IPS-20b (cell line): ENCODE data around the gene FGD4.

Experiments
- H3K27ac ChIP-seq: one replicate; pipeline ENCODE4 v1.5.1; 2013; ENCODE audit warnings: low read length
- H3K27me3 ChIP-seq: 2 replicates; pipeline ENCODE4 v1.6.1; 2013; ENCODE audit warnings: mild to moderate bottlenecking, low read length, inconsistent platforms; ENCODE audit not compliant: insufficient read depth
- H3K36me3 ChIP-seq: 2 replicates; pipeline ENCODE4 v1.6.1; 2013; ENCODE audit warnings: low read depth, mild to moderate bottlenecking, inconsistent platforms, low read length, moderate library complexity; ENCODE audit not compliant: insufficient read depth
- H3K4me1 ChIP-seq: 2 replicates; pipeline ENCODE4 v1.6.1; 2013; ENCODE audit warnings: mild to moderate bottlenecking, control low read depth, inconsistent platforms, low read length, moderate library complexity; ENCODE audit not compliant: insufficient read depth
- H3K4me3 ChIP-seq: 2 replicates; pipeline ENCODE4 v1.5.1; 2013; ENCODE audit warnings: mild to moderate bottlenecking, low read length, inconsistent platforms
- H3K9ac ChIP-seq: 2 replicates; pipeline ENCODE4 v1.6.1; 2013; ENCODE audit warnings: low read depth, mild to moderate bottlenecking, inconsistent platforms, low read length, moderate library complexity
- H3K9me3 ChIP-seq: 2 replicates; pipeline ENCODE4 v1.6.1; 2013; ENCODE audit warnings: mild to moderate bottlenecking, low read depth, low read length, inconsistent platforms; ENCODE audit not compliant: insufficient read depth

The FGD4 gene

DNA sequence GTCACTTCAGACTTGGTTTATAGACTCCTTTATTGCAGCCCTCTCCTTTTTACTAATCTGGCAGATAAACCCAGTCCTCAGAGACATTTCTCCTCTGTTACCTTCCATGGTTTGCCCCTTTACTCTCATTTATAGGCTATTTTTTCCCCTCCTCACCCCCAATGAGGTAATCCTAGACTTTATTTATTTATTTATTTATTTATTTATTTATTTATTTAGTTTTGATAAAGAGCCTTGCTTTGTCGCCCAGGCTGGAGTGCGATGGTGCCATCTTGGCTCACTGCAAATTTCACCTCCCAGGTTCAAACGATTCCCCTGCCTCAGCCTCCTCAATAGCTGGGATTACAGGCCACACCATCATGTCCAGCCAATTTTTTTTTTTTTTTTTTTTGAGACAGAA is 8.4 kb downstream of the FGD4 start:
- peaks cover 2% of the 10 kb centered on the region; the same call in 1 of the 2 replicates for H3K4me1 ChIP-seq
- no peak overlapping the region for H3K27ac ChIP-seq
- H3K9me3 ChIP-seq = no peaks in the 10 kb centered on the region
- no peak overlapping the region for H3K9ac ChIP-seq
- H3K4me3 ChIP-seq = no peak overlapping the region
- H3K27me3 ChIP-seq = no peaks in the 10 kb centered on the region
- peaks cover 45% of the 10 kb centered on the region for H3K36me3 ChIP-seq

DNA sequence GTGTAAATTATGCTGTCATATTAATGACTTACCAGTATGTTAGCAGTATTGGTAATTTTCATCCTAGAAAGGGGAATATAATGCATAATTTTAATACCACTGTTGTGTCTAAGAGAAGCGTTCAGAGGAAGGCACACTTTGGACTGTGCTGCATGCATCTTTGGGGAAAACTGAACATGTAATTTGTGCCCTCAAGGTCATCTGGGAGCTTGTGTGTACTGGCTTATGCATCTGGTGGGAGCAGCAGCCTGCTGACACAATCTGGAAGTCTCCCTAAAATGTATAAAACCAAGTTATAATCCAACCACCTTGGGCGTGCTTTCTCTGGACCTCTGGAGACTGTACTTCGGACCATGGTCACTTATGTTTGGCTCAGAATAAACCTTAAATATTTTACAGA is 14.1 kb downstream of the FGD4 start:
- no peak overlapping the region for H3K4me3 ChIP-seq
- peaks cover 6% of the 10 kb centered on the region; the same call in 1 of the 2 replicates for H3K4me1 ChIP-seq
- H3K36me3 ChIP-seq = peaks cover 35% of the 10 kb centered on the region
- H3K9ac ChIP-seq = no peak overlapping the region
- H3K27me3 ChIP-seq = no peaks in the 10 kb centered on the region
- no peak overlapping the region for H3K27ac ChIP-seq
- H3K9me3 ChIP-seq = no peaks in the 10 kb centered on the region

DNA sequence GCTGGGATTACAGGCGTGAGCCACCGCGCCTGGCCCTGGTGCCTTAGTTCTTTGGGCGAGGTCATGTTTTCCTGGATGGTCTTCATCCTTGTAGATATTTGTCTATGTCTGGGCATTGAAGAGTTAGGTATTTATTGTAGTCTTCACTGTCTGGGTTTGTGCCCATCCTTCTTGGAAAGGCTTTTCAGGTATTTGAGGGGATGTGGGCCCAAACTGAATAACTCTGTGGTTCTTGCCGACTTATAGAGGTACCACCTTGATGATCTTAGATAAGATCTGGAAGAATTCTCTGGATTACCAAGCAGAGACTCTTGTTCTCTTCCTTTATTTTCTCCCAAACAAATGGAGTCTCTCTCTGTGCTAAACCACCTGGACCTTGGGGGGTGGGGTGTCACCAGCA is 18.9 kb downstream of the FGD4 start:
- no peak overlapping the region for H3K27ac ChIP-seq
- H3K9me3 ChIP-seq = no peaks in the 10 kb centered on the region
- H3K9ac ChIP-seq = no peak overlapping the region
- no peaks in the 10 kb centered on the region for H3K27me3 ChIP-seq
- H3K4me1 ChIP-seq = peaks cover 26% of the 10 kb centered on the region
- H3K4me3 ChIP-seq = no peak overlapping the region
- H3K36me3 ChIP-seq = peaks cover 23% of the 10 kb centered on the region

DNA sequence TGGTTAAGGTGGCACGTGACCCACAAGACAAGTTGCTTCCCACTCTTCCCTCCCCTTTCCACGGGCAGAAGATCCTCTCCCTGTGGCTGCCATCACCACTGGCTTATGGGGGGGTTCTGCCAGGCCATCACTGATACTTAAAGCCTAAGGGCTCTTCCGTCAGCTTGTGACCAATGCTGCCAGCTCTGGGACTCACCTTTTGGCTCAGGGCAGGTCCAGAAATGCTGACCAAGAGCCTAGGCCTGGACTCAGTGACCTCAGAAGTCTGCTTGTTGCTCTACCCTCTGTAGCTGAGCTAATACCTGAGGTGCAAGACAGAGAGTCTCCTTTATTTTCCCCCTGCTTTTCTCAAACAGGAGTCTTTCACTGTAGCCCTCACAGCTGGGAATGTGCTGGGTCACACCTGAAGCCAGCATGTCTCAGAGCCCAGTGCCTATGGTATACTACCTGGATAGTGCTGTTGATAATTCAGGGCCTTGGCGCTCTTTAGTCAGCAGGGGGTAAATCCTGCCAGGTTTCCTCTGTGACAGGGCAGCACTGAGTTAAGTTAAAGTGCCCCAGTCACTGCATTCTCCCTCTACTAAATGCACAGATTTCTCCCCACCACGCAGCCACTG is 19.7 kb downstream of the FGD4 start:
- Histone ChIP-seq H3K27me3 (no peaks in the 10 kb centered on the region), H3K9me3 (no peaks in the 10 kb centered on the region), H3K36me3 (peaks cover 23% of the 10 kb centered on the region), H3K27ac (no peak overlapping the region), H3K9ac (0 out of 2 replicates have a peak overlapping the region, but pooled peaks have one; percentile 12), H3K4me1 (peaks cover 26% of the 10 kb centered on the region), H3K4me3 (no peak overlapping the region)

DNA sequence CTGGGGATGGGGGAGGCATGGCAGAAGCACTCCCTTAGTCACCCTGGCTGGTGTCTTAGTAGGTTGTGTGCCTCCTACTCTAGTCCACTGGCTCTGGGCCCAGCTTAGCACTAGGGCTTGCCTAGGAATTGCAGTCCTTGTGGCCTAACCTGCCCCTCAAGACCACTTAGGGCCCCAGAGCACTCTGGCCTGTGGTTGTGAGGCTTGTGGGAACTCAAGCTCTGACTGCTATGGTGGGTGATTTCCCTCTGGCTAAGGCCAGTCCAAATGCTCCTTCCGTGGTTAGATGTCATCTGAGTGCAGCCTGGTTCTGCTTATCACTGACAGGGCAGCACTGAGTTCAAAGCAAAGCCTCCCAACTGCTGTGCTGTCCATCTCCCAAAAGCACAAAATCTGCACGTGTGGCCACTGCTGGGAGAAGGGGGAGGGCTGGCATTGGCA is 20.2 kb downstream of the FGD4 start:
- Histone ChIP-seq H3K9me3 (no peaks in the 10 kb centered on the region), H3K36me3 (peaks cover 23% of the 10 kb centered on the region), H3K27ac (no peak overlapping the region), H3K27me3 (no peaks in the 10 kb centered on the region), H3K4me1 (peaks cover 26% of the 10 kb centered on the region), H3K9ac (0 out of 2 replicates have a peak overlapping the region, but pooled peaks have one; percentile 12), H3K4me3 (no peak overlapping the region)

DNA sequence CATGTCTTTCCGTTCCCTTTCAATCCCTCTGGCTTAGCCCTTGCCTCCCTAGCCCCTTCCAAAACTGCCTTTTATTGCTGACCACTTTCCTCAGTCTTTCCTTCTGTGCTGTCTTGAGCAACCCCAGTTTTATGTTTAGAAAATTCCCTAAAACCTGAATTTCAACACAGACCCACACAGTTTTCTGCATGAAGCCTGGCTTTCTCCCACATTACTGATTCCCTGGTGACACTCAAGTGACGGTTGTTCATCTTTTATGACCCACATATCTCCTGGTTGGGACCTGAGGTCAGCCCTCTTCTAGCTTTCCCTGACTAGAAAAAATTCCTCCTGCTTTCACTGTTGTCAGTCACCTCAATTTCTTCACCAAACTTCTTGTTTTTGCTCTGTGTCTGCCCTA is 21.0 kb downstream of the FGD4 start:
- Histone ChIP-seq H3K27ac (no peak overlapping the region), H3K4me1 (peaks cover 26% of the 10 kb centered on the region), H3K36me3 (peaks cover 23% of the 10 kb centered on the region), H3K4me3 (no peak overlapping the region), H3K27me3 (no peaks in the 10 kb centered on the region), H3K9ac (no peak overlapping the region), H3K9me3 (no peaks in the 10 kb centered on the region)

DNA sequence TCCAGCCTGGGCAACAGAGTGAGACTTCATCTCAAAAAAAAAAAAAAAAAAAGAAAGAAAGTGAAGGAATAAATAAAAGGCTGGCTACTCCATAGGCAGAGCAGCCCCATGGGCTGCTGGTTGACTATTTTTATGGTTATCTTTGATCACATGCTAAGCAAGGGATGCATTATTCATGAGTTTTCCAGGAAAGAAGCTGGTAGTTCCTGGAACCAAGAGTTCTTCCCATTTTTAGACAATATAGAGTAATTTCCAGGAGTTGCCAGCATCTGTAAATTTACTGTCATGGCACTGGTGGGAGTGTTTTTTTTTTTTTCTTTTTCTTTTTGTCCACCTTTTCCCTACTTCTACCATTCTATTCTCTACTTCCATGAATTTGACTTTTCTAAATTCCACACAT is 24.2 kb downstream of the FGD4 start:
- H3K36me3 ChIP-seq = peaks cover 15% of the 10 kb centered on the region
- H3K4me1 ChIP-seq = peaks cover 18% of the 10 kb centered on the region
- H3K9me3 ChIP-seq = 0 out of 2 replicates have a peak, but pooled peaks cover 6% of the 10 kb centered on the region
- no peak overlapping the region for H3K27ac ChIP-seq
- H3K9ac ChIP-seq = no peak overlapping the region
- H3K27me3 ChIP-seq = no peaks in the 10 kb centered on the region
- no peak overlapping the region for H3K4me3 ChIP-seq

DNA sequence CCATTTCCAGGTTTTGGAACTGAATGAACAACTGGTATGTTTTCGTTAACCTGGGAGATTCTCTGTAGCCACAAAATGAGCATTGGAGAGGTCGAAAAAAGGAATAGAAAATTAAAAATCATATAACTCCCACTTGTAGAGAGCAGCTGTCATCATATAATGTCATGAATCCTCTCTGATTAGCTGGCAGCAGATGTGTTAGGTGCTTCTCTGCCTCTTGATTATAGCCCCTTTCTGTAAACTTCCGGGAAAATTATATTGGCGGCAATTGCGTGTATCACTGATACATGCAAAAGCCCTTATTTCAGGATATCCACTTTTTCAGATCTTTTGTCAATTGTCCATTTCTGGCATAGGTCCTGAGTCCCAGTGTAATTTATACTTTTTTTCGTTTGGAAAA is 31.7 kb downstream of the FGD4 start:
- H3K9ac ChIP-seq = no peak overlapping the region
- peaks cover 7% of the 10 kb centered on the region; the same call in 1 of the 2 replicates for H3K36me3 ChIP-seq
- H3K9me3 ChIP-seq = 0 out of 2 replicates have a peak, but pooled peaks cover 6% of the 10 kb centered on the region
- no peak overlapping the region for H3K27ac ChIP-seq
- no peak overlapping the region for H3K4me3 ChIP-seq
- H3K27me3 ChIP-seq = no peaks in the 10 kb centered on the region
- H3K4me1 ChIP-seq = peaks cover 36% of the 10 kb centered on the region

DNA sequence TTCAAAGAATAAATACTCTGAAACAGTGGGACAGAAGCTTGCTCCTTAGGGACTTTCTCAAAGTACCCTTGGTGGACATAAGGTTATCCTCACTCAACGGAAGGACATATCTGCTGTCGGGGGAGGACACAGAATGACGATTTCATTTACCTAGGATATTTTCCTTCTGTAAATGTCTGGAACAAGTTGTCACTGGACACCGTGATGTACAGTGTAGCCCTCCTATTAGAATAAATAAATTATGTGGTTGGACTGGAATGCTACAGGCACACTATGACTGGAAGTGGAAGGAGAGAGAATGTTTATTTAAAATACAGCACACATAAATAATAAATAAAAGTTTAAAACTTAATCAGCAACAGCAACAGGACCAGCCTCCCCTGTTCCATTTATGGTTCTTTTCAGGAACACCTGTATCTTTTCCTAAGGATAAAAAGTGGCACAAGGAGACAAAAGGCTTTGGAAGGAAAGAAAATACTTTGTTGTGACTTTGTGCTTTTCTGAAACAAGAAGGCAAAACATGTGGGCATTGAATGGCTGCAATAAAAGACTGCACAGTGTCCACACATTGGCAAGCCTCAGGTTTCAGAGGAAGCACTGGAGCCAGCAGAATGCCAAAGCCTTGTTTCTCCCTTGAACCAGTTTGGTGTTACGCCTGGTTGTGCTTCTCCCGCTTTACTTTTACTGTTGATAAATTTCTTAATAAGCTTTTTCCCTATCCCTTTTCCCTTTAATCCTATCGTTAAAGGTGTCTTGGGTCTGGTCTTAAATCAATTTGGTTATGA is 36.8 kb downstream of the FGD4 start:
- Histone ChIP-seq H3K4me1 (peaks cover 33% of the 10 kb centered on the region), H3K9me3 (no peaks in the 10 kb centered on the region), H3K4me3 (no peak overlapping the region), H3K36me3 (peaks cover 12% of the 10 kb centered on the region), H3K9ac (no peak overlapping the region), H3K27me3 (no peaks in the 10 kb centered on the region), H3K27ac (no peak overlapping the region)

DNA sequence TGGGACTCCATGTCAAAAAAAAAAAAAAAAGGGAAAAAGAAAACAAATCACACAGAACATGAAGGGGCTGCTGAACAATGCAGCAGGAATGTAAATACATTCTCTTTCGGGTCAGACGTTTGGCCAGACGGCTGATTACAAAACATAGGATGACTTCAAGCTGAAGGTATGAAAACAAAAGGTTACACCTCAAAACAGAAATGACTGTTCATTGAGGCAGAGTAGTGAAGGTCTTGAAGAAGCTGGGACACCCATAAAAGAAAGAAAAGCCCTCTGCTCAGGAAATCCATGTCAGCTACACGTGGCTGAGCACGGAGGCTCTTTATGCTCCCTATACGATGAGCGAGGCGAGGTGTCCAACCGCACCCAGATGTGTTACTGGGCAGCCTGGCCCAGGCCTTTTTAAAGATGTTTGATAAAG is 37.7 kb downstream of the FGD4 start:
- H3K27me3 ChIP-seq = no peaks in the 10 kb centered on the region
- H3K27ac ChIP-seq = no peak overlapping the region
- H3K4me3 ChIP-seq = no peak overlapping the region
- no peak overlapping the region for H3K9ac ChIP-seq
- peaks cover 32% of the 10 kb centered on the region for H3K4me1 ChIP-seq
- H3K36me3 ChIP-seq = peaks cover 12% of the 10 kb centered on the region
- no peaks in the 10 kb centered on the region for H3K9me3 ChIP-seq

DNA sequence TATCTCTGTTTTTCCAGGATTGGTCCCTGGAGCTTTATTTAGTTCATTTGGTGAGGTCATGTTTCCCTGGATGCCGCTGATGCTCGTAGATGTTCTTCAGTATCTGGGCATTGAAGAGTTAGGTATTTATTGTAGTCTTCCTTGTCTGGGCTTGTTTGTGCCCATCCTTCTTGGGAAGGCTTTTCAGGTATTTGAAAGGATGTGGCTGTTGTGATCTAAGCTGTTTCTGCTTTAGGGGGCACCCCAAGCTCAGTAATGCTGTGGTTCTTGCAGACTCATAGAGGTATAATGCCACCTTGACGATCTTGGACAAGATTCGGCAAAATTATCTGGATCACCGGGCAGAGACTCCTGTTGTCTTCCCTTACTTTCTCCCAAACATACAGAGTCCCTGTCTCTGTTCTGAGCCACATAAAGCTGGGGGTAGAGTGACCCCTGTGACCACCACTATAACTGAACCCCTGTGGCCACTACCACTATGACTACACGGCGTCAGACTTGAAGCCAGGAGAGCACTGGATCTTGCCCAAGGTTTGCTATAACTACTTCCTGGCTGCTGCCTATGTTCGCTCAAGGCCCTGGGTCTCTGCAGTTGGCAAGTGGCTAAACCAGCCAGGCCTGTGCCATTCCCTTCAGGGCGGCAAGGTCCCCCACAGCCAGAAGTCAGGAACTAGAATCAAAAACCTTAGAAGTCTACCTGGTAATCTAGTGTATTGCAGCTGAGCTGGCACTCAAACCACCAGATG is 40.9 kb downstream of the FGD4 start:
- Histone ChIP-seq H3K4me3 (no peak overlapping the region), H3K9ac (no peak overlapping the region), H3K9me3 (no peaks in the 10 kb centered on the region), H3K27ac (no peak overlapping the region), H3K4me1 (peaks cover 31% of the 10 kb centered on the region), H3K36me3 (peaks cover 12% of the 10 kb centered on the region), H3K27me3 (no peaks in the 10 kb centered on the region)
